GM18873 (cell line): Measurements from ENCODE around the gene APOC3.

Source experiments
- ATAC-seq: cut with Tn5 transposase; IDR thresholded peaks from one replicate; pipeline ENCODE4 v1.9.1; 2021; ENCODE audit warnings: mild to moderate bottlenecking, moderate library complexity, moderate number of reproducible peaks; ENCODE audit not compliant: unreplicated experiment, low FRiP score

APOC3 gene

GRCh38 chr11:116829525-116830183 lies at the start of gene APOC3:
Gene APOC3, plus strand, starts transcription at chr11:116829907. Its CDS starts 676 bp downstream, at chr11:116830583.
- no peak for ATAC-seq

DNA sequence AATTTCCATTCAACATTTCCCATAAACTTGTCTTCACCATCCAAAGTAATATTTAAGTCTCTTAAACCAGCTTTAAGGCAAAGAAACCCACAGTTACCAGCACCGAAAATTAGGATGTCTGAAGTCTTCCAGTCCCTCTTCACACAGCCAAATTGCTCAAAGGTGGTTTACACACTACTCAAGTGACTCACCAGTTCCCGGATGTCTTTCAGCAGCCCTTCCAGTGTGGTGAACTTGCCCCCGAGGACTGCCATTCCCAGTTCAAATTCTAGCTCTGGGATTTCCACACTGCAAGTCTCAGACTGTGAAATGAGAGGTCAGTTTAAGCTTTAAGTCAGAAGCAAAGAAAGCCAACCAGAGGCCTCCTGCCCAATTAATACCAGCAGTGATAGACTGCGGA lies 47.0 kb upstream of the APOC3 start:
- no peak for ATAC-seq

DNA sequence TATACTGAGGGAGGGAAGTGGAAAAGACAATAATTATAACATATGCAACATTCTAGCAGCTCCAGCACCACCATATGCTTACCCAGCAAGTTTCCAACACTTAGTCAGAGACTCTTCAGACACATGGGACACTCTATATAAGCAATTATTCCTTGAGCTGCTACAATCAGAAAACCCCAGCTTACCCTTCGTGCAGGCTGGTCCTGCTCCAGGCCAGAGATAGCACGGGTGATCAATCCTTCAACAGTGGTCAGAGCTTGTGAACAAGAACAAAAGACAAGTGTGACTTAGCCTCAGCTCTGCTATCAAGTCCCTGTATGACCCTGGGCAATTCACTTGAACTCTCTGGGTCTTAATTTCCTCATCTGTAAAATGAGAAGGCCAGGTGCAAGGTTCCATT lies 43.4 kb upstream of the APOC3 start:
- ATAC-seq = no peak

DNA sequence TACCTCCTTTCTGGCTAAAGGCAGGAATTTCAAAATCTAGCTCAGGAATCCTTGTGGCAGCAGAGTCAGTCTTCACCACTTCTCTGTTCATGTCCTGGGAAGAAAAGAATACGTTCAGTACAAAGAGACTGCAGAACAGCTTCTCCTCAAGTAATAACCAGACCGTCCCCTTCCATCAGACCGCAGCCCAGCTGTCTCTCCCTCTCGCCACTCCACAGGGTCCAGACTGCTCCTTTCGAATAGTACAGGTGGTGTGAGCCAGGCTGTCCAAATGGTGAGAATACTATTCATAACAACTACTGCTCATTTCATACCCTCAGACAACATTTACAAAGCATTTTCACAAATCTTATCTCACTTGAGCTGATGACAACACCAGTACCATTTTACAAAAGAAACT lies 42.7 kb upstream of the APOC3 start:
- ATAC-seq = no peak

DNA sequence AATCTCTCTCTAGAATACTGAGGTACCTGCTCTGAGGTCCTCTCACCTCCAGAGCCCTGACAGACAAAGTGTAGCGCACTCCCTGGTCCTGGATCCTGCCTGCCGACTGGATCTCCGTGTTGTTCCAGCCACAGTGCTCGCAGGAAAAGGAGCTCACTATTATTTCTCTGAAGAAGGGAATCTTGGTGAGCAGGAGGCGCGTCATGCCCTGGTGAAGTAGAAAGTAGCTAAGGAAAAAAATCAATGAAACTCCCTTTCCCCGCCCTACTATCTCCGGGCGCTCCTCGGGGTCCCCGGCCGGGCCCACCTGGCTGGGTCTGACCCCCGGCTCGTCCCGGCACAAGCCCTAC lies 42.3 kb upstream of the APOC3 start:
- ATAC-seq = no peak

- ATAC-seq = no peak
Measured at GRCh38 chr11:116787786-116788486, 41.8 kb upstream of the APOC3 start, which contains the start of gene ZPR1. Gene ZPR1, minus strand, starts transcription at chr11:116788023. Its CDS starts 33 bp downstream, at chr11:116787990.

- no peak for ATAC-seq
Measured at GRCh38 chr11:116788534-116788933, 41.2 kb upstream of the APOC3 start.

DNA sequence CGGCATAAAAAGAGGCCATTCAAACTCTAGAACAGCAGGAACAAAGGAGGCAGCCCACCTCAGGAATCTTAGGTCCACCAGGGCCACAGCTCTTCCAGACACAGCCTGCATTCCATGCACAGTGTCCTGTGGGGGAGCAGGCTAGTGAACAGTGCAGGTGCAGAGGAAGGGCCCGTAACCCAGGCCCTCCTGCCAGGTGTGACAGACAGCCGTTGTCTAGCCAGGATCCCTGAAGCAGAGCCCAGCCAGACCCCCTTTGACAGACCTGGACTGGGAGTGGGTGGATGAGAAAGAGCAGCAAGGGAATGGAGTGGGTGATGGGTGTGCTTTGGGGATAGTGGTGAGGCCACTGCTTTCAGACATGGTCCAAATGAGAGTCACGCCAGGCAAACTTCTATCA lies 40.7 kb upstream of the APOC3 start:
- ATAC-seq = no peak

DNA sequence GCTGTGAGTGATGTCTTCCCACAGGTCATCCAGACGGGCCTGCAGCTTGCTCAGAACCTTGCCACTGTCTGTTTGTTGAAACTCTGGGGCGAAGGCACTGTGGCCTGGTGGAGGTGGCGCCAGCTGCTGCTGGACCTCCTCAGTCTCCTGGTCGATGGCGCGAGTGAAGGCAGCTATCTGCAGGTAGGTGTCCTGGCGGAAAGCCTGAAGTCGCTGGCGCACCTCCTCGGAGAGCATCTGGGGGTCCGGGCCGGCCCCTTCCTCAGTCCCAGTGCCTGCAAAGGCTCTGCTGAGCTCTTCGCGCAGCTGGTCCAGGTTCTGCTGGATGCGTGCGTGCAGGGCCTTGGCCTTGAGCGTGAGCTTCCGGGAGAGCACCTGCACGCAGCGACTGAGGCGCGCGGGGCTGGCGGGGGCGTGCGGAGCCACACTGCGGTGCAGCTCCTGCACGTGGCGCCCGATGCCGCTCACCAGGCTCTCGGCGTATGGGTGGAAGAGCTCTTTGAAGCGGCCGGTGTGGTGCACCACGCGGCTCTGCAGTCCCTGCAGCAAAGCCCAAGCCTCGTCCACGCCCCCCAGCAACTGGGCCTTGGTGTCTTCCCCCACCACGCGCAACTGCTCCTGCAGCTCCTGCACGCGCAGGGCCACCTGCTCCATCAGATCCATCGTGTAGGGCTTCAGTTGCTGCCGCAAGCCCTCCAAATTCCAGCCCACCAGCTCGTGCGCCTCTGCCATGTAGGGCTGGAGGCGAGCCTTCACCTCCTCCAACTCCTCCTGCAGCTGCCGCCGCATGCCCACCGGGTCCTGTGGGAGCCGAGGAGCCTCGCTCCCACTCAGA lies 39.3 kb upstream of the APOC3 start:
- ATAC-seq = no peak

DNA sequence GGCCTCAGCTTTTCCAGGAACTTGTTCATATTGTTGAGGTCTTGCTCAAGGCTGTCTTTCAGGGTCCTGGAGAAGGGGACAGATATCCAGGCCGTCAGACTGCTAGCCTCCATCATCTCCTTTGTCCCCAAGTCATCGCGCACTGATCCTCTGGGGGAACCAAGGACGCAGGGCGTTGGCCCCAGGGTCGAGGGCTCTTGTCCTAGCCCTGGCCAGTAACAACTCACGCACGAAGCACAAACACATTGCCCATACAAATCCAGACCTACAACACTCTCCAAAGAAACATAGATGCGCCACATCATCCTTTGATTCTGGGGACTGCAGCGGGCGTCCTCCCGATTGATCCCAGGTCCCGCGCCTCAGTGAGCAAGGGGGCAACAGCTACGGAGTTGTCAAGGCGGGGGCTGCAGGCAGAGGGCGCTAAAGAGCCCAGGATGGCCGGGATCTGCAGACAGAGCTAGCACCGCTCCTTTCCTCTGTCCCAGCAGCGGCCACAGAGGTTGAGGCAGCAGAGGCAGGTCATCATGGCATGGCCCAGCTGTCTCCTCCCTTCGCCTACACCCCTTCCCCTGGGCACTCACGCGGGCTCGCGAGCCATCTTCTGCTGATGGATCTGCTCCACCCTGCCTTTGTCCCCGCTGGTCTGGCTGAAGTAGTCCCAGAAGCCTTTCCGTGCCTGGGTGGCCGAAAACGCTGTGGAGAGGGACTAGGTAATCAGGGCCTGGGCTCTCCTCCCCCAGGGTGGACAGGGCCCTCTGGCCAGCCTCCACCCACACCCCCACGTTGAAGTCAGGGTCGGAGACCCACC lies 38.5 kb upstream of the APOC3 start:
- no peak for ATAC-seq

DNA sequence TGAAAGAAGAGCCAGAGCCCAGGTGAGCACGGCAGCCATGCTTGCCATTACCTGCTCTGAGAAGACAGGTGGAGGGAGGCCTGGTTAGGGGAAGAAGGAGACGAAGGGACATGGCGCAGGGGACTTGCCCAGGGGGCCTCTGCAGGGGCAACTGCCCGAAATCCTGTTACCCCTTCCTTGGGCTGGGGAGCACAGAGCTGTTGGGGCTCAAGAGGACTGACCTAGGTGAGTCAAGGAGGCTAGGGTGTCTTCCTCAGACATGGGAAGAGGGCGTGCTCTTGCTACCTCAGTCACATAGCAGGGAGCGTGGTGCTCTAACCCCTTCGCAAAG lies 37.9 kb upstream of the APOC3 start, which contains the start of gene APOA5:
TSS of gene APOA5 (minus strand) at position 67 of the 331 bp plus-strand sequence. CDS start at position 48, 19 bp downstream.
- no peak for ATAC-seq

DNA sequence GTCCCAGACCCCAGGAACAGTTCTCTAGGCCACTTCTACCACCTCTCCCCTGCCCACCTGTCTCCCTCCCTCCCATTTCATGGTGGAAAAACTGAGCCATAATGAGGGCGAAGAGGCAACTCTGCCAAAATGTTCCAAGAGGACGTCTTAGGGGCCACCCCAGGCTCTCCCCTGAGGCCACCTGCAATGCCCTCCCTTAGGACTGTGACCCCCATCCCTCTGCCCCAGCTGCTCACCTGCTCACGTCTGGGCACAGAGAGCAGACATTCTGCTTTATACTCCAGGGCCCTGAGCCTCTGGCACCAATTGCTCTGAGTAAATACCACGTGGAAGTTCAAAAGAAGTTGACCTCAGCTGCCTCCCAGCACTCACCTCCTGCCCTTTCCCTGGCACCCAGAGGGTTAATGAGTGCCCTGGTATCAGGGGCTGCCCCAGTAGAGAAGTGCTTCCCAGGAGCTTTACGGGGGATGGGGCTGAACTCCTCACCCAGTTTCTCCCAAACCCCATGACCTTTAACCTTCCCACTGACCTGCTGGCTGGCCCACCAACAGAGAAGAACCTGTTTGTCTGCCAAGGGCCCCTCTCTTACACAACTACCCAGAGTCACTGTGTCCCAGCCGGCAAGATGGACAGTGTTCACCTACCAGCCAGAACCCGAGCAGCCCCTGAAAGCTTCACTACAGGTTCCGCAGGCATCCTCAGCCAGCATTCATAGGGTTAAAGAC lies 37.4 kb upstream of the APOC3 start:
- ATAC-seq = no peak

DNA sequence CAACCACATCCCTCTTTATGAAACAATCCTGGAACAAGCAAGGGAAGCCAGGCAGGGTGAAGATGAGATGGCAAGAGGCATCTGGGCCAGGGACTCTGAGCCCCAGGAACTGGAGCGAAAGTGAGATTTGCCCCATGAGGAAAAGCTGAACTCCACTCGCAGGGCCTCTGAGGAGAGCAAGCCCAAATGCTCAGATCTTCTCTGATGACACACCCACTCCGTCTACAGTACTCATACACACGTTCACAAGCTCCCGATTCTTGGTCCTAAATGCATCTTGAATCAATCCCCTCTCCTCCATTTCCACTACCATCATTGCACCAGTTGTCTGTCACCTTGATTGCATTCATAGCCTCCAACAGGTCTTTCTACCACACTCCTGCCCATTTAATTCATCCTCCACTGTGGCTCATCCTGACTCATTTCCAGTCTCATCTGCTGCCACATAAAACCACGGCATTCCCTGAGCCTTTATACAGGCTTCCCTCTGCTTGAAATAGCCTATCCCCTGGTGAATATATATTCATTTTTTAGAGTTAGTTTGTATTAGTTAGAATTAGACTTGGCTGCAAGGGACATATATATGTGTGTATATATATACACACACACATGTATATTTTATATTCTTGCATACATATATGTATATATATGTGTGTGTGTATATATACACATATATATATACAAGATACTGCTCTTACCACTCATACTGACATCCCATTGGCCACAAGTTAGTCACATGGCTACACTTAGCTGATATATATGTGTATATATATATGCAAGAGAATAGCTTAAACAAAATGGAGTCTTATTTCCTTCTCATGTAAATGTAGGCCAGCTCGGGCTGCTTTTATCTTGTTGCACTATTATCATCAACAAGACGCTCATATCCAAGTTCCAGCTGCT lies 36.6 kb upstream of the APOC3 start:
- no peak for ATAC-seq

DNA sequence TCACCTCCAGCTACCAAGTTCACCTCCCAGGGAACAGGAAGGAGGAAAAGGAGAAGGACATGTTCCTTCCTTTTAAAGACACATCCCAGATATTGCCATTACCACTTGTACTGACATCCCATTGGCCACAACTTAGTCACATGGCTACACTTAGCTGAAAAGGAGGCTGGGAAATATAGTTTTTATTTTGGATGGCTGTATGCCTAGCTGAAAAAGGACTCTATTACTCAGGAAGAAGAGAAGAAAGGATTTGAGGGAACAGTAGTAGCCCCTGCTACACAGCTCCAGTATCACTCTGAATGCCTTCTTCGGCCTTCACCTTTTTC lies 36.0 kb upstream of the APOC3 start:
- no peak for ATAC-seq

DNA sequence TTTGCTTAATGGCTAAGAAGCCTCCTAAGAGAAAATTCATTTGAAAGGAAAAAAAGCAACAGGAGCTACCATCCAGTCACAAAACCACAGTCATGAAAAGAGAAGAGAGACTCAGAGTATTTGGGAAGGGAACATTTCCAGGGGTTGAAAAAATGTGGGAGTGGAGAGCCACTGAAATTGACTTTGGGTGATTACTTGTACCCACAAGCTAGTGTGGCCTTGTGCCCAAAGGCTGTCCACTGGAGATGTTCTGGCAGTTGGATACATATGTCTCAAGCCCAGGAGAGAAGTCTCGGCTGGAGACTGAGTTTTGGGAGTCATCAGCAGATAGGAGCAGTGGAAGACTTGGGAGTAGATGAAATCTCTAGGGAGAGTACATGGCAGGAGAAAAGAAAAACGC lies 34.9 kb upstream of the APOC3 start:
- ATAC-seq = no peak

- no peak for ATAC-seq
Measured at GRCh38 chr11:116796548-116796947, 33.2 kb upstream of the APOC3 start.

- no peak for ATAC-seq
Measured at GRCh38 chr11:116797816-116798215, 31.9 kb upstream of the APOC3 start.

DNA sequence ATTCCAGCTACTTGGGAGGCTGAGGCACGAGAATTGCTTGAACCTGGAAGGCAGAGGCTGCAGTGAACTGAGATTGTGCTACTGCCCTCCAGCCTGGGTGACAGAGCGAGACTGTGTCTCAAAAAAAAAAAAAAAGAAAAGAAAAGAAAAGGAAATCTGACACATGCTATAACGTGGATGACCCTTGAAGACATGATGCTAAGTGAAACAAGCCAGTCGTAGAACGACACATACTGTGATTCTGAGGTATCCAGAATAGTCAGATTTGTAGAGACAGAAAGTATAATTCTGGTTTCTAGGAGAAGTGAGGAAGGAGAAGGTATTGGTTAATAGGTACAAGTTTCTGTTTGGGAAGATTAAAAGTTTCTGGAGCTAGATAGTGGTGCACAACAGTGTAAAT lies 31.3 kb upstream of the APOC3 start:
- no peak for ATAC-seq

GRCh38 chr11:116800610-116801009 lies 29.1 kb upstream of the APOC3 start:
- ATAC-seq = no peak
